Measurements from ENCODE around the gene PPP1R2B.
"Not testable (repeated sequence)": the region's sequence is repeated elsewhere in the genome, so short reads cannot be mapped to it uniquely, and the experiment has no call there.

PPP1R2B gene

GRCh38 chr5:156851880-156852279 lies 1.8 kb downstream of the PPP1R2B start:
- Histone ChIP-seq H3K9me3 (no peaks in the 10 kb centered on the region), H3K4me3 (ENCODE audit: low read depth, low read length) (no peak overlapping the region), H3K4me1 (no peaks in the 10 kb centered on the region), H3K36me3 (no peaks in the 10 kb centered on the region), H3K27me3 (no peaks in the 10 kb centered on the region)
- TF ChIP-seq CTCF (IDR thresholded peaks at IDR 0.05; ENCODE audit: low read depth, low read length), result no peak
- DNase-seq, result no peak

- H3K9me3 ChIP-seq; DNase-seq; H3K4me3 ChIP-seq (ENCODE audit: low read depth, low read length); H3K4me1 ChIP-seq; H3K36me3 ChIP-seq; H3K27me3 ChIP-seq: not testable (repeated sequence)
Measured at GRCh38 chr5:156853055-156853454, 3.0 kb downstream of the PPP1R2B start.

GRCh38 chr5:156865427-156865826 lies 15.3 kb downstream of the PPP1R2B start:
- Histone ChIP-seq H3K9me3 (no peaks in the 10 kb centered on the region), H3K36me3 (no peaks in the 10 kb centered on the region), H3K4me1 (no peaks in the 10 kb centered on the region), H3K27me3 (no peaks in the 10 kb centered on the region), H3K4me3 (ENCODE audit: low read depth, low read length) (no peak overlapping the region)
- TF ChIP-seq CTCF (IDR thresholded peaks at IDR 0.05; ENCODE audit: low read depth, low read length), result no peak
- DNase-seq, result no peak

GRCh38 chr5:156870498-156870839 lies 20.4 kb downstream of the PPP1R2B start:
- DNase-seq, result no peak
- TF ChIP-seq CTCF (IDR thresholded peaks at IDR 0.05; ENCODE audit: low read depth, low read length), result no peak
- Histone ChIP-seq H3K4me3 (ENCODE audit: low read depth, low read length) (no peak overlapping the region), H3K36me3 (no peaks in the 10 kb centered on the region), H3K9me3 (no peaks in the 10 kb centered on the region), H3K27me3 (no peaks in the 10 kb centered on the region), H3K4me1 (no peaks in the 10 kb centered on the region)

GRCh38 chr5:156871212-156871611 lies 21.1 kb downstream of the PPP1R2B start:
- Histone ChIP-seq H3K4me1 (no peaks in the 10 kb centered on the region), H3K4me3 (ENCODE audit: low read depth, low read length) (no peak overlapping the region), H3K36me3 (no peaks in the 10 kb centered on the region), H3K27me3 (no peaks in the 10 kb centered on the region), H3K9me3 (no peaks in the 10 kb centered on the region)
- TF ChIP-seq CTCF (IDR thresholded peaks at IDR 0.05; ENCODE audit: low read depth, low read length), result no peak
- no peak for DNase-seq

- no peak for TF ChIP-seq CTCF (IDR thresholded peaks at IDR 0.05; ENCODE audit: low read depth, low read length)
- no peak for DNase-seq
- Histone ChIP-seq H3K4me3 (ENCODE audit: low read depth, low read length) (no peak overlapping the region), H3K27me3 (no peaks in the 10 kb centered on the region), H3K36me3 (no peaks in the 10 kb centered on the region), H3K4me1 (no peaks in the 10 kb centered on the region), H3K9me3 (no peaks in the 10 kb centered on the region)
Measured at GRCh38 chr5:156879665-156880285, 29.7 kb downstream of the PPP1R2B start.

Data from BE2C (cell line).